G401 (cell line): ENCODE measurements around the gene GRIK5. TPM values are rescaled to one million over a fixed set of nuclear protein-coding genes. Genes with fewer than 3 reads are reported as not detected.
A peak's percentile ranks its signal among the peaks of the same experiment; 100 is the strongest.

Experiments used
- DNase-seq: peaks from one replicate; pipeline ENCODE4 v3.0.0-alpha.2; 2015; ENCODE audit warnings: low spot score
- in situ Hi-C: cut with HindIII; loops from 2 replicates; pipeline ENCODE4 v1.10.0; 2016; ENCODE audit warnings: low sequenced_read_pairs, mixed read lengths
- total RNA-seq: library from RNA; depleted of rRNA; stranded (reverse); fragments of >200 nt; shearing (Covaris generic); gene quantifications from 2 replicates; pipeline ENCODE4 v1.2.3, GENCODE V29; 2014

Gene GRIK5
- total RNA-seq, 1 experiment from 2014 or later = 1.1 TPM

DNA sequence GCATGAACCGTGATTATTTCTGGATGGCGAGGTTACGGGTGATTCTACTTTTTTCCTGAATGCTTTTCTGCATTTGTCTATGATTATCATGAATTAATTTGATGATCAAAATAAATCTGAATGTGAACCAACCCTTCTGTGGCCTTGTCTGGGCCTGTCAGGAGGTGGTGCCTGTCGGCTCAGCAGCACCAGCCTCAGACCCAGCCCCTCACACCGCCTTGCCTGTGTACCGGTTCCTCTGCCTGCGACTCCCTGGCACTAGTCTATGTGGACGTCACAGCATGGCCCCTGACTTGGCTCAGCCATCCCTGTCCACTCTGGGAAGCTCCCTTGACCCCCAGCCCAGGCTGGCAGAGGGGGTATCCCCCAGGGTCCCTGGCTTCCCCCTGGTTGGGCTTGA is 95.4 kb downstream of the GRIK5 start:
- in situ Hi-C loops = no loop called here
- no peak for DNase-seq

DNA sequence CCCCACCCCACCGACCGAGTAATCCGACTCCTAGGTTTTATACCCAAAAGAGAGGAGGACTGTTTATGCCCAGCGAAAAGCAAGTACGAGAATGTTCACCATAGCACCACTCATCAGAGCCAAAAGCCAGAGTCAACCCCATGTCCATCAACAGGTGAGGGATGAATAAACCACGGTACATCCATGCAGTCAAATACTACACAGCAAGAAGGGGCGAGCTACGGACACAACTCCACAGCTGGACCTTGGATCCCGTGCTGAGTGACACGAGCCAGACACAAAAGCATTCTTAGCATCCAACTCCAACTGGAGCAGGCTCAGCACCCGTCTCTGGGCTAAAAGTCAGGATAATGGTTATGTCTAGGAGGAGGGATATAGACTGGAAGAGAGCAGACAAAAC is 98.6 kb downstream of the GRIK5 start:
- DNase-seq = no peak
- in situ Hi-C loops = no loop called here

DNA sequence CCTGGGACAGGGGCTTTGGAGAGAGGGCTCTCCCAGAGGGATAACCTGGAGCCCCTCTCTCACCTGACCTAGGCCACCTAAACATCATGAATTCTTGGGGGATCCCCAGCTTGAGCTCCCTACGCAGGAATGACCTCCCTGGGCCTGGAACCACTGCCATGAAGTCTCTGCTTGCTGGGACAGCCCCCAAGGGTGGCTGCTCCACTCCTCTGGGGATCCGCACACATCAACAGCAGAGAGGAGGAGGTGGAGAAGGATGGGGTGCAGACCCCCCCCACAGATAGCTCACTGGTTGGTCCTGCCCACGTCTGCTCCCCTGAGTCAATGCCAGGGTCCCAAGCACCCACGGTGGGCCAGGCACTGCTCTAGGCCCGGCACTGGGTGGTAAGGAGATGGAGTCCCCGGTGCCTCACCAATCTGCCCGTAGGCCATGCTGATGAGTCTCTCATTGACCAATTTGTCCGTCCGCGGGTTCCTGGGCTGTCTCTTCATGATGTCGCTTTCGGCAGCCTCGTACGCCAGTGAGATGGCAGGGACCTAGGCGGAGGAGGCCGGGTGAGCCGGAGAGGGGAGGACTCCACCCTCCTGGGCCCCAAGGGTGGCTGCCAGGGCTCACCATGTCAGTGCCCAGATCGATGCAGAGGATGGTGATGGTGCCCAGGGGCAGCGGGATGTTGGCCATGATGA is 100.1 kb downstream of the GRIK5 start:
- no peak for DNase-seq
- in situ Hi-C loops = no loop called here

DNA sequence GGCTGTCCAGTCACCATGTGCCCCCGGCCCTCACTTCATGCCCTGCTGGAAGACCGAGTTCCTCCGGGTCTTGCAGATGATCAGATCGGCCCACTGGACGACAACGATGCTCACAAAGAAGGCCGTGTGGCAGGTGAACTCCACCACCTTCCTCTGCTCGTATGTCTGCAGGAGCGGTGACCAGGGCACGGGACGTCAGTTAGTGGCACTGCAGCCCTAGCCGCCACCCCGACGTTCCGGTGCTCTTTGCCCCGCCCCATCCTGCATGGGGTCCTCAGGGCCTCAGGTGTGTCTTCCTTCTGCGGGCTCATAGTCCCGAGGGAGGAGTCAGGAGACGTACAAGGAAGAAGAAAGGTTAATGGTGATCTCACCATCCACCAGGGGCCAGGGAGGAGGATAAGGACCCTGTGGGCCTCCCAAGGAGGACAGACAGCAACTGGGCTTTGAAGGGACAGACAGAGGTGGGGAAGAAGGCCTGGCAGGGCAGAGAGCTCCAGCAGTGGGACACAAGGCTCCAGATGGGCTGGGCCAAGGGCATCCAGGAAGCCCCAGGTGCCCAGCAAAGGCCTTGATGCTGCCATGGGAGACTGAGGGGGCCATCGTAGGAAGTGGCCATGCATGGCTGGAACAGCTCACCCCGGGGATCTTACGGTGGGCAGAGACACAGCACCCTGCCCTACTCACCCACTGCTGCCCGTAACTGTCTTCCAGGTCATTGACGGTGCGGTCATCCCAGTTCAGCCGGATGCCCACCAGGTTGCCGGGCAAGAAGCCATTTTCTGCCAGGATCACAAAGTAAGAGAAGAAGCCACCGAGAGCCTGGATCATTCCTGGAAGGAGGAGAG is 101.0 kb downstream of the GRIK5 start:
- in situ Hi-C loops = no loop called here
- no peak for DNase-seq

DNA sequence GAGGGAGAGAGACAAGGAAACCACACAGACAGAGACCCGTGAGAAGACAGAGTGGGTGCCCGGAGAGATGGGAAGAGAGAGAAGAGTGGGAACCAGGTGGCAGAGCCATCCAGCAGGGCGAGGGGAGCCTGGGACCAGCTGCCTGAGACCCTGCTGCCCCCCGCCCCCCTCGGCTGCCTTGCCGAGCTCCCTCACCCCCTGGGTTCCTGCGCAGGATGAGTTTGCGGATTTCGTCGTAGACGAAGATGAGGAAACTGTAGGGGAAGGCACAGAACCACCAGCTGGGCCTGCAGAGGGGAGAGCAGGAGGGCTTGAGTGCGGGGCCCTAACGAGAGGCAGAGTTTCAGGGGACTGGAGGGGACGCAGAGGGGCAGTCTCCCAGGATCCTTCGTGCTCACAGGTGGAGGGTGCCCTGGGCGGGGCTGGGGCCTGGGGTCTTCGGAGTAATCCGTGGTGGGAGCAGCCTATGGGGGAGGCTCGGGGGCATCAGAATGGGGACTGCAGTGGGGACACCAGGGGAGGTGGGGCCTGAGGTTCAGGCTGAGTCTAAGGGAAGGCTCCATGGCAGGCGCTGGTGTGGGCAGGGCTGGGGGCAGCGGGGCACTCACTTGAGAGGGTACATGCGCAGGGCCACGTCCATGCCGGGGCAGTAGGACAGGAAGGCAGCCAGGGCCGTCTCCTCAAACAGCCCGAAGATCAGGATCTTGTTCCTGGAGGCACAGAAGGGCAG is 102.8 kb downstream of the GRIK5 start:
- in situ Hi-C loops = no loop called here
- DNase-seq = no peak

DNA sequence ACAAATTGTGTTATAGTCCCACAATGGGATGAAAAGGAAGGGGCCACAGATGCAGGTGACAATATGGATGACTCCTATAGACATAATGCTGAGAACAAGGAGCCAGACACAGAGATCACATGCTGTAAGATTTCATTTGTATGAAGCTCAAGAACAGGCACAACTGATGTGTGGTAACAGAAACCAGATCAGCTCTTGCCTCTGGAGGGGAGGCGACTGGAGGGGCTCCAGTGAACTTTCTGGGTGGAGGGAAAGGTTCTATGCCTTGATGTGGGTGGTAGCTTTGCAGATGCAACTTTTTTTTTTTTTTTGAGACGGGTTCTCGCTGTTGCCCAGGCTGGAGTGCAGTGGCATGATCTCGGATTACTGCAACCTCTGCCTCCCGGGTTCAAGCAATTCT is 104.9 kb downstream of the GRIK5 start:
- no peak for DNase-seq
- in situ Hi-C loops = no loop called here

DNA sequence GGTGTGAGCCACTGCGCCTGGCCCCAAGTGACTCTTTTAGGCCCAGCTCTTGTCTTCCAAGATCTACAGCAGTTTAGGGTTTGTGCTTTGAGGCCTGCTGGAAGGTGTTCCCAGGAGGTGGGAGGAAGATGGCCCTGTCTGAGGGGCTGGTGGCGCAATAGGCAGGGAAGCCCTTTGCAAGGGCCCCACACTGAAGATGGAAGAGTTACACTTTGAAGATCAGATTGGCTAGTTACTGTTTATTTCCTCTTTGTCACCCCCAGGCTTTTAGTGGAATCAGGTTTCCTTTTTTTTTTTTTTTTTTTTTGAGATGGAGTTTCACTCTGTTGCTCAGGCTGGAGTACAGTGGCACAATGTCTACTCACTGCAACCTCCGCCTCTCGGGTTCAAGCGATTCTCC is 109.0 kb downstream of the GRIK5 start:
- no peak for DNase-seq
- in situ Hi-C loops = no loop called here

DNA sequence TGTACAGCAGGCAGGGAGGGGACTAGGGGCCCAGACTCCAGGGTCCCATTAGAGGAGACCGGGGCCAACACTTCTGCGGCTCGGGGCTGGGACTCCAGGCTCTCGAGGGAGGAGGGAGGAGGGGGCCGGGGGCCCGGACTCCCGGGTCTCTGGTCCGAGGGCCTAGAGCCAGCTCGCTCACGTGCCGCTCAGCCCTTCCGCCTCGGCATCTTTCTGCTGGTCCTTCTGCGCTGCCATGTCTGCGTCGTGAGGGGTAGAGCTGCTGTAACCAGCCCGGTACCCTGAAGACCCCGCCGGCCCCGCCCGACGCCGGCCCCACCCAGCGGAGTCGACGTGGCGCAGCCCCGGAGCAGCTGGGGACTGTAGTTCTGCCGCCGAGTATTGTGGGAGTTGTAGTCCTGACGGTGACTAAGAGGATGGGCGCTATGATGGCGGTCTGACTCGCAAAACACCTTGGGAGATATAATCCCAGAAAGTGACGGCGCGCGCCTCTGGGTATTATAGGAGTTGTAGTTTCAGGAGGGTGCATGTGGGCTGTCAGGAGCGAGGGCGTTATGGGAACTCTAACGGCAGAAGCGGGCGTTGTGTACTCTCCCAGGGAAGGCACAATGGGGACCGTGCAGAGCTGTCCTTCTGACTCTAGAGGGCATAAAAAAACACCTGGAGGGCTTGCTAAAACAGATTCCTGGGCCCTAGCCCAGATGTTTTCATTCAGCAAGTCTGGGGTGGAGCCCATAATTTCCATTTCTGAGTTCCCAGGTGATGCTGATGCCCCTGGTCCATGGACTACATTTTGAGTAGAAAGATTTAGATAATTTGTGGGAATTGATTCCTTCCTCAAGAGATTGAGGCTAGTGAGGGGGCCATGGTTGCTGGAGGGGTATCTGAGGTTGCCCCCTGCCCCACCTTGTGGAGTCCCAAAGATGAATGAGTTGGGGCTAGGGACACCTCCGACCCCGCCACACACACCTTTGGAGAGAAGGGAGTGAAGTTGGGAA is 110.7 kb downstream of the GRIK5 start, which contains the start of gene RABAC1:
Gene RABAC1 (minus strand): TSS at position 266 of the 998 bp plus-strand sequence. CDS start 29 bp downstream, at position 237.
- DNase-seq = peak; percentile 97
- in situ Hi-C loops = no loop called here

DNA sequence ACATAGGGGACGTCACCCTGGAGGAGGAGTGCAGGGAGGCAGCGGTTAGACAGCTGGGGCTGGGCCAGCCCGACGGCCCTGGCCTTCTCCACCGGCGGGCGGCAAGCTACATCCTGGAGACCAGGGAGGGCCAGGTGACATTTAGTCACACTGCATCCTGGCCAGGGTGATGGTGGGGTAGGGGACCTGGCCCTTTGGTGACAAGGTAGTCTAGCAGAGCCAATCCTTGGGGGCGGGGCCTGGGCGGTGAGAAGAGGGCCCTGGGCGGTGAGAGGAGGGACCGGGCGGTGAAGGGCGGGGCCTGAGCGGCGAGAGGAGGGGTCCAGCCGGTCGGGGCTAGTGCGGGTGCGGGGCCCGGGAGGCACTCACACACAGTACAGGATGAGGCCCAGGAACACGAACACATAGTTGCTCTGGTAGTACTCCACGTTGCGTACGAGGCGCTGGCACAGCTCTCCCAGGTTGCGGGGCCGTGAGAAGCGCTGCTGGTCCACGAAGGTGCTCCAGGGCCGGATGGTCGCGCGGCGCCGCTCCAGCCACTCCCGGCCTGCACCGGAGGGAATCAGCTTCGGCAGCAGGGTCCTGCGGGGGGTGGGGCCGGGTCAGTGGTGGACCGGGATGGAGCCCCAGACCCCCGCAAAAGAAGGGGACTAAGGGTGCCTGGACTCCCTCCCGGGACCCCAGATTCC is 111.5 kb downstream of the GRIK5 start:
- in situ Hi-C loops = no loop called here
- DNase-seq = peak; percentile 75

DNA sequence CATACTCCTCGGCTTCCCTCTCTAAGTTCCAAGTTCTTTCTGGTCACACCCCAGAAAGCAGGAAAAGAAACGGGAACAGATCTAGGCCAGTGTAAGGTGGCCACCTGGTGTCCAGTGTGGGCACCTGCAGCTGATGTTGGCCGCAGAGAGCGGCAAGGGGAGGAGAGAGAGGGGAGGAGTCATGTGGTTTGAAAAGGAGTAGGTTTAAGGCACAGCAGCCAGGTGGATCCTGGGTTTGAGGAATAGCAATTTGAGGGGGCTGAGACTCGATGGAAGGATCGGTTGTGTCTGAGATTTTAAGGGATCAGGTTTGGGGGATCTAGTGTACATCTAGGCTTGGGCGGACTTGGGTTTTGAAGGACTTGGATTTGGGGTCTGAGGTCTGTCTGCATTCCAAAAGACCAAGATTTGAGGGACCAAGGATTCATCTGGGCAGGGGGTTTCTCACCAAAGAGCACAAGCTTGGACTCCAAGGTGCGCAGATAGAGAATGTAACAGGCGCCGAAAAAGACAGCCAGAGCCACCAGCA is 112.1 kb downstream of the GRIK5 start:
- in situ Hi-C loops = no loop called here
- DNase-seq = peak; percentile 90

DNA sequence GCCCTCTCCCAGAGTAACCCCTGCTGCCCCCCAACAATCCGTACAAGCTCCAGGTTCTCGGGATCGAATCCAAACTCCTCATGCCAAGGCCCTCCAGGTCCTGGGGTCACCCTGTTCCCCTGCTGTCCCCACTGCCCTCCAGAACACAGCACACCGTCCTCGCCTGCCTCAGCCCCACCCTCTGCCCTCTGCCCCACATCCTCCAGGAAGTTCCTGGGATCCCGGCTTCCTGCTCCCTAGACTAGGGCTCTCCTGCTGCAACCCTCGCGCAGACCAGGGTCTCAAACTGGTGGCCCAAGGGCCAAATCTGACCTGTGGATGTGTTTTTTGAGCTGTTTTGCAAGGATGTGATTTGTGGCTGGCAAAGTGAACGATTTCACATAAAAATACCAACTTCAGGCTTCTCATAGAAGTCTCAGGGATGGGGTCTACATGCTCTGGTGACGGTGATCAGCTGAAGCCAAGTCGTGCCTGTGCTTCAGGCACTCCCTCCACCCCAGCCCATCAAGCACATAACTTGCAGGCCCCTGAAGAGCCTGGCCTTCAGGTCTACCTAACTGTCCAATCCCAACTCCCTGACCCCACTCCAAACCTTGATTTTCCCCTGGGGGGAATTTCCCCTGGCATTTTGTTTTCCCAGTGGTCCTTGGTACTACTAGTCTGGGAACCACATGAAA is 112.7 kb downstream of the GRIK5 start:
- in situ Hi-C loops = no loop called here
- no peak for DNase-seq

DNA sequence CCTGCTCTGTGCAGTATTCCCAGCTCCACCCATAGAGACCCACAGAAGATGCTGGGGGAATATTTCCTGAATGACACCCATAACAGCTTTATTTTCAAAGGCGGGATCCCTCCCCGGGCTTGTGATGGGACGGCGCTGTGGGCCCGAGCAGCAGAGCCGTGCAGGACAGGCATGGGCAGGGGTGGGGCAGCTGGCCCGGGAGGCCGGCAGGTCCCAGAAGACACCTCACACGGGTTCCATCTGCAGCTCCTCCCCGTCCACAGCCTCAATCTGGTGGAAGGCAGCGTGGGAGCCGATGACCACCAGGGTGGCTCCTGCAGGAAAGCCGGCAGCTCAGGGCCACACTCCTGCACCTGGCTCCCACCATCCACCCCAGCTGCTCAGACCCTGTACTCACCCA is 113.4 kb downstream of the GRIK5 start:
- DNase-seq = no peak
- in situ Hi-C loops = no loop called here

DNA sequence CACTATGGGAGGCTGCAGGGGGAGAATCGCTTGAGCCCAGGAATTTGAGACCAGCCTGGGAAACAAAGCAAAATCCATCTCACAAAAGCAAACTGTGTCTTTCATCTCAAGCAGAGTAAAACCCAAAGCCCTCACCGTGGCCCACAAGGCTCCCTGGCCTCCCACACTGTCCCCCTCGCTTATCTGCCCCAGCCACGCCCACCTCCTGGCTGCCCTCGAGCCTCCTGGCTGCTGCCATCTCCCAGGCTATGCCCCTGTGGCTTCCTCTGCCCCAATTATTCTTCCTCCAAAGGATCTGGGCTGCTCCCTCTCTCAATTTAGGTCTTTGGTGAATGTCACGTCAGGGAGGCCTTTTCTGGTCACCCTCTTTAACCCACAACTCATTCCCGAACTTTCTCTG is 114.5 kb downstream of the GRIK5 start:
- in situ Hi-C loops = no loop called here
- DNase-seq = no peak

DNA sequence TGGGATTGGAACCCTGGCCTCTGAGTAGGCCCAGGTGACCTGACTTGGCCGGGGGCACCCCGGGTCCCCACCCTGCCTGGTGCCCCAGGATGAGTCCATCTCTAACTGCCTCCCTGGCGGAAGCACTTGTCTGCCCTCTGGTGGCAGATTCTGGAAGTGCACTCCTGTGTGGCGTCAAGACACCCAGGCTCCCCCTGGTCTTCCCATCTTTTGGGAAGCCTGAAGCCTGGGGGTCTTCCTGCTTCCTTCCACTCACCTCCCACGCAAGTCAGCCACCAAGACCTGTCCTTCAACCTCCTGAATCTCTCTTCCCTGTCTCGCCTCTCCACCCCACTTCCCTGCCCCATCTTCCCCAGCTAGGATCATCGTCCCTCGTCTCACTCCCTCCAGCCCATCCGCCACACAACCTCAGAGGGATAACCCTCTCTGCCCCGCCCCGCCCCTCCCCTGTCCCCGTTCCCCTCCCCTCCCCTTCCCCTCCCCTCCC is 118.3 kb downstream of the GRIK5 start:
- DNase-seq = peak; percentile 72
- in situ Hi-C loops = no loop called here
